ACHN (cell line): Measurements from ENCODE around the gene LDLRAD4.

Experiments used
- DNase-seq: peaks from one replicate; pipeline ENCODE4 v3.0.0-alpha.2; 2015
- in situ Hi-C: cut with HindIII; loops from 2 replicates; pipeline ENCODE4 v1.10.0; 2017; ENCODE audit warnings: low sequenced_read_pairs, low pct_ligation_motif_present, low pct_unique_long_range_greater_than_20kb

Gene LDLRAD4

DNA sequence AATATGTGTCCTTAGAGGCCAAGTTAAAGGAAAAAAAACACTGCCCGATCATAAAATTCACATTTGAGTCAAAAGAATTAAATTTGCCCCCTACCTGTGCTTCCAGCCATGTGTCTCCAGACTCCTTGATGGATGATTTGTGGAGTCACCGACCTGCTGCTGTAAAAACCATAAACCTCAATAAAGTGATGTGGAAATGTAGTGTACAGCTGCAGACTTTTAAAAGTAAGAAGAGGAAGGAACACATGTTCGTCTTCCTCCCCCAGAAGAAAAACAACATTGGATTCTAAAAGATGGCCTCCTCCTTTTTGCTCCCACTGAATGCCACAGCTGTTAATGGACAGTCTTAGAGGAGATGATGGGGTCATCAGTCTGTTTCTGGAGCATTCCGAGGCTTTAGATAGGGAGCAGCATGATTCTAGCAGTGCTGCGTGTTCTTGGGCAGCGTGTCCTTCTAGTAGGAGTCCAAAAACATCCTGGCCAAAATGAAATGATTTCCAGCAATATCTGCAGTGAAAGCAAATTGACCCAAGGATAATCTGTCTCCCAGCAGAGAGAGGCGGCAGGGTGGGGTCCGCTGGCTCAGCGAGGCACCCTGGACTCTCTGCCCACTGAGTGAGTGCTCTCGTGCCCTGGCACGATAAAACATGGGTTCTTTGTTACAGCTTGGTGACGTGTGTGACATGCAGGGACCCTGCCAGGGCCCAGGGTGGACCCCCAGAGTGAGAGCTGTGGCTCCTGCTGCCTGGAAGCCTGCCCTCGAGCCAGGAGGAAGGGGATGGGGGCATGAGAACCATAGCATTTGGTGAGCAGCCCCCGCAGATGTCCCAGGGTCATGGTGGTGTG lies 311.7 kb downstream of the LDLRAD4 start:
- DNase-seq, result no peak
- in situ Hi-C loops, result no loop called here

DNA sequence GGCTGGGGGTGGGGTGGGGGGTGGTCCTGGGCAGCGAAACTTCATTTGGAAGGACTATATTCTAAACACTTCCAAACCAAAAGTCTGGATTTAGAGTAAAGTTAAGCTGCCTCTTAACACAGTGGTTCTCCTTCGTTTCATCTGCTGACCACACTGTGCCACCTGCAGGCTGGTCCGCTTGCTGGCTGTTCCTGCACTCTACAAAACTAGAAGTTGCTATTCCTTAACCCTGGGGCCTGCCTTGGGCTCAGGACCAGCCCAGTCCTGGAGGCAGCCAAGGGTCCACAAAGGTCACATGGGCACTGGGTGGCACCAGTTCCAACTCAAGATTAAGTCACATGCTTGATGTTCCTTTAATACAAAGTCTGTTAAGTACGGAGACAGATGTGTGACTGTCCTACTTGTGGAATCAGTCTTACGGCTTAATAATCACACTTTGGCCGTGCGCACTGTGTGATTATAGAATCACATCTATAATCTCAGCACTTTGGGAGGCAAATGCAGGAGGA lies 312.4 kb downstream of the LDLRAD4 start:
- in situ Hi-C loops, result no loop called here
- DNase-seq, result peak; percentile 26

- in situ Hi-C loops, result no loop called here
- DNase-seq, result no peak
Measured at GRCh38 chr18:13531681-13532325, 313.2 kb downstream of the LDLRAD4 start.

- no peak for DNase-seq
- in situ Hi-C loops, result no loop called here
Measured at GRCh38 chr18:13532406-13533075, 314.0 kb downstream of the LDLRAD4 start.

DNA sequence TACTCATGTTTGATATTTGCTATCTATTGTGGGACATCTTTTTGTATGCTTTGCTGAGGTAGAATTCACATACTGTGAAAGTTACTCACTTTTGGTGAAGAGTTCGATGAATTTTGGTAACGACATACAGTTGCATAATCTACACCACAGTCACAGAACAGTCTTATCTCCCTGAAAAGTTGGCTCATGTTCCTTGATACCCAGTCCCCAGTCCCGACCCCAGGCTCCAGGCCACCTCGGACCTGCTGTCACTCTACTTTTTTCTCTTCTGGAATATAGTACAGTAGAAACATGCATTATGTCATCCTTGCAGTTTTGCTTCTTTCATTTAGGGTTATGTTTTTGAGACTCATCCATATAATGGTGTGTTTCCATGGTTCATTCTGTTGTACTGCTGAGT lies 316.1 kb downstream of the LDLRAD4 start:
- DNase-seq, result no peak
- in situ Hi-C loops, result no loop called here

GRCh38 chr18:13536578-13536977 lies 318.0 kb downstream of the LDLRAD4 start:
- no peak for DNase-seq
- in situ Hi-C loops, result no loop called here

DNA sequence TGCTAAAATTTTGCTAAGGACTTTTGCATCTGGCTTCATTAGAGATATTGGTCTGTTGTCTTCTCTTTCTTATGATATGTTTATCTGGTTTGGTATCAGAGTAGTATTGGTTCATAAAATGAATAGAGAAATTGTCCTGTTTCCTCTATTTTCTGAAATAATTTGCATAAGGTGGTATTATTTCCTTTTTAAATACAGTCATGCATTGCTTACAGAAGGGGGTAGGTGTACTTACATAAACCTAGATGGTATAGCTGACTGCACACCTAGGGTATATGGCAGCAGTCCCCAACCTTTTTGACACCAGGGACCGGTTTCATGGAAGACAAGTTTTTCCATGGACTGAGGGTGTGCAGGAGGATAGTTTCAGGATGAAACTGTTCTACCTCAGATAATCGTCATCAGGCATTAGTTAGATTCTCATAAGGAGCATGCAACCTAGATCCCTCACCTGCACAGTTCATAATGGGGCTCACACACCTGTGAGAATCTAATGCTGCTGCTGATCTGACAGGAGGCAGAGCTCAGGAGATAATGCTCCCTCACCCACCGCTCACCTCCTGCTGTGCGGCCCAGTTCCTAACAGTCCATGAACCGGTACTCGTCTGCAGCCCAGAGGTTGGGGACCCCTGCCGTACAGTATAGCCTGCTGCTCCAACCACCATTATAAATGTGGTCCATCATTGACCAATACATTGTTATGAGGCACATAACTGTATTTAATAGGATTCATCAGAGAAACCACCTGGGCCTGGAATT lies 318.6 kb downstream of the LDLRAD4 start:
- in situ Hi-C loops, result no loop called here
- DNase-seq, result no peak

DNA sequence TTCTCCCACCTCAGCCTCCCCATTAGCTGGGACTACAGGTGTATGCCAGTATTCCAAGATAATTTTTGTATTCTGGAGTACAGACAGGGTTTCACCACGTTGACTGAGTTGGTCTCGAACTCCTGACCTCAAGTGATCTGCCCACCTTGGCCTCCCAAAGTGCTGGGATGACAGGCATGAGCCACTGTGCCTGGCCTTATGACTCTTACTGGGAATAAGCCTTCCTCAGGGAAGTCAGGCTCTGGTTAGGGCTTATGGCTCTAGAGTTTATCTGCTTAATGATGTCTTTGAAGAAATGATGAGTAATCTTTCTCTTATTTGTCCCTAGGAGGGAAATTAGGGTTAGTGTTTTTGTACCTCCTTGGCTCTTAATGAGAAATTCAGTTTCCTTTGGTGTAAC lies 320.1 kb downstream of the LDLRAD4 start:
- in situ Hi-C loops, result no loop called here
- DNase-seq, result no peak

- no peak for DNase-seq
- in situ Hi-C loops, result no loop called here
Measured at GRCh38 chr18:13539050-13539449, 320.5 kb downstream of the LDLRAD4 start.

DNA sequence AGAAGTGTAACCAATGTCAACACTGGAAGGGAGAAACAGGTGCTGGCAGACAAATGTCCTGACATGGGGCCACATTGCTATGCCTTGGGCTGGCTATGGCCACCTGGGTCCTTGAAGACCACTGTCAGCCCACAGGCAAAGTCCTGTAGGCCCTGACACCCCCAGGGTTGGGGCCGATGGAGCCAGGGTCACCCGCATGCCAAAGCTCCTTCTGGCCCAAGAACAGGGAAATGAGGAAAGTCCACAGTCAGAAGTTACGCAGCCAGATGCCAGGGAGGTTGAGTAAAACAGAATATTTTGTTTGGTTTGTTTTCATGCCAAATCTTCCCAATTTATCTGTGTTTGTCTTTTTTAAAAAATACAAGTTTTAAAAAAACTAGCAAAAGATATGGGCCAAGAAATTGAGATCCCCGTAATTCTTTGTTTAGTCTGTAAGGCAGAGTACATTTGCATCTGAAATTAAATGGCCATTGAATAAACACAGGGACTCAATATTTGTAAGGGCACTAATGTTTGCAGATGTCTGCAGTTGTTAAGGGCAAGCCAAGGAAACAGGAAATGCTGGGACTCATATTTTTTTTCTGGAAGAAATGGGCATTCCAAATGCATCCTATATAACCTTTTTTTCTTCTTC lies 321.4 kb downstream of the LDLRAD4 start:
- in situ Hi-C loops, result no loop called here
- no peak for DNase-seq

DNA sequence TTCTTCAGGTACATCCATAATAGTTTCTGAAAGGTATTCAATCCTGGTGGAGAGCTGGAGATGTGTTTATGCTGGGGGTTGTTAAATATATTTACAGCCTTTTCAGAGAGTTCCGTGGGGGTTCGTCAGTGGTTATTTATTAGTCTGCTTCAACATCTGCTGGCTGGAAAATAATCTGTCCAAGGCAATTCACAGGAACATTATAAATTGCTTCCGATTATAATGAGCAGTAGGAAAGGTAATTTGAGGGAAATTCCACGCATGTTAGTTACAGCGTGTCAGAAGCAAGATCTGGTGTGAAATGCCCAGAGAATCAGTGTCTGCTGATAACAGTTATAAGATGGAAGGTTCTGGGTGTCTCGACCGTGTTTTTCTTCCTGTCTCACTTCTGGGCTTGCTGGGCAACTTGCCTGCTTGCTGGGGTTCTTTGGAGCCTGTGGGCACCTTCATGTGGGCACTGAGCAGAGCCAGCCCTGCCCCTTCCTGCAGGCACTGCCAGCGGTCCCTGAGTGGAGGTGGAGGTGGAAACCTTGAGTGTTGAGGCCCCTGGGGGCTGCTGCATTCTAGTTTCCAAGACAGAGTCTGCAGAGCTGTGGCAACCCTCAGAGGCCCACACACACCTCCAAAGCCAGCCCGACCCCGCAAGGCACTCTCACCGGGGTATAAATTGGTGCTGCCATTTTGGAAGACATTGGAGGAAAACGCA lies 322.1 kb downstream of the LDLRAD4 start:
- no peak for DNase-seq
- in situ Hi-C loops, result no loop called here

DNA sequence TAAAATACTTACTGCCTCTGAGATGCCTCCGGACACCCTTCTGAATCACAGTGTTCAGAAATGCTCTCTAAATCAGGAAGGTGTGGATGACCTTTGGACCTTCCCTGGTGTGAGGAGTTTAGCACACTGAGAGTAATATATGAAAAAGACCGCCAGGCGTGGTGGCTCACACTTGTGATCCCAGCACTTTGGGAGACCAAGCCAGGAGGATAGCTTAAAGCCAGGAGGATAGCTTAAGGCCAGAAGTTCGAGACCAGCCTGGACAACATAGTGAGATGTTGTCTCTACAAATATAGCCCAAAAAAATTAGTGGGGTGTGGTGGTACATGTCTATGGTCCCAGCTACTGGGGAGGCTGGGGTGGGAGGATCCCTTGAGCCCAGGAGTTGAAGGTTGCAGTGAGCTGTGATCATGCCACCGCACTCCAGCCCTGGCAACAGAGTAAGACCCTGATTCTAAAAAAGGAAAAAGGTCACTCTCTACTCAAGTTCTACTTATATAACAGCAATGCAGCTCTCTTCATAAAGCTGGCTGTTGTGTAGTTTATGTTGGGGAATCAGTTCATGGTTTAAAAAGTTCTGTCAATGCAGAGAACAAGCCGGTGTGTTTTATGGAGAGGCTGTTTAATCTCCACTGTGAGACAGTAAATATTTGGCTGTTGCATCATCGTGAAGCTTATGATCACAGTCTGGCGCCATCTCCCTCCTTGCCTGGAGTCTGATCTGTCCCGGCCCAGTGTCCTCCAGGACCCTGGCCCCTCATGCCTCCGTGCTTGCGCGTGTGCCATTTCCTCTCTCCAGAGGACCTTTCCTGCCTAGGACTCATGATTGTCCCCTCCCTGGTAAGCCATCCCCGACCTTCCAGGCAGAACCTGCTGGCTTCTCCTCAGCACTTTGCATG lies 323.3 kb downstream of the LDLRAD4 start:
- DNase-seq, result no peak
- in situ Hi-C loops, result no loop called here

DNA sequence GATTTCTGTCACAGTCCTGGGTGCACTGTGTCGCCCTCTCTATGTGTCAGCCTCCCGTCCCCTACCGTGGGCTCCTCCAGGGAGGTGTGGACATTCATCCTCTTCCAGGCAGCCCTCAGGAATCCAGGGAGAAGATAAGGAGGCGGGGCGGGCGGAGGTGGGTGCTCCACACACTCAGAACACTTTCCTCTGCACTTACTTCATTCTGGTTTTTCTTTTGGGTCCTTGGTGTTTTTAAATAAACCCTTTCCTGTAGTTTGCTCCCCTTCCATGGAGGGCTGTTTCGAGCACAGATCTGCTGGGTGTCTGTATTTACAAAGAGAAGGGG lies 323.9 kb downstream of the LDLRAD4 start:
- DNase-seq, result no peak

GRCh38 chr18:13543144-13543543 lies 324.6 kb downstream of the LDLRAD4 start:
- in situ Hi-C loops, result no loop called here
- no peak for DNase-seq

More for the DNA sequence above, 323.9 kb downstream of the LDLRAD4 start:
- in situ Hi-C loops, result no loop called here

DNA sequence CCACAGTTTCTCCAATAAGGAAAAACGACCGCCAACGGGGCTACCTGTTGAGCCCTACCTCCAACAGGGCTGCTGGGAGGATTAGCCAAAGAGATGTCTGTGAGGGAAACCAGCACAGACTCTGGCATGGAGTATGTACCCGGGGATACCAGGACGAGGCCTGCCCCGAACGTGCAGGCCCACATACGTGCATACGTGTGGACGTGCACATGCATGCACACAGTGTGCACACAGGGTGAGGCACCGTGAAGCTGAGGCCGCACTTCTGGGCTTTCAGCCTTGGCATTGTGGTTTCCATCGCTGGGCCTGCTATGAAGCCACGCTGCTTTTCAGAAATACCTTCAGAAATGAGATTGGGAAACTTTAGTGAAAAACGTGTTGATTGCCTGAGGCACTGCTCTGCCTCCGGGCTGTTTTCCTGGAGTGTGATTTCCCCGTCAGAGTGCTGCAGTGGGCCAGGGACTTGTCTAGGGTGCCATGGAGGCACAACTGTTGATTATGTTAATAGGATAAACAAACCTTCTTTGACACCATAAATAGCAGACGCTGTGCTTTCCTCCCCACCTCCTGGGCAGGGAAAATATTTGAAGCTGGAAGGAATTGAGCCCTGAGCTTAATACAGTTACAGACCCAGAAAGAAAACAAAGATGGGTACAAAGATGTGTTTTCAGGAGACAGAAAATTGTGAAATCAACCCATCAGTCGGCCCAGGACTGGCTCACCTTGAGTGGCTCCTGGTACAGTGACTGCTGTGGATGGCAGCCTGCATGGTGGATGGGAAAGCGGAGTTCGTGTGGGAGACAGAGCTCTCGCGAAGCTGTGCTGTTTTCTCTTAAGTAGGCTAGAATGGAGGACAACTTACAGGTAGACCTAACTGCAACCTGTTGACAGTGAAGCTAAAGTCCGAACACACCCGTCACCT lies 325.5 kb downstream of the LDLRAD4 start:
- in situ Hi-C loops, result no loop called here
- no peak for DNase-seq

GRCh38 chr18:13544953-13545352 lies 326.4 kb downstream of the LDLRAD4 start:
- DNase-seq, result no peak
- in situ Hi-C loops, result no loop called here
